NCI-H1694 treated with DMSO at 0.1 percent for 48 hours (cell line): ENCODE measurements around the gene CD68.
"Not testable (repeated sequence)": the region's sequence is repeated elsewhere in the genome, so short reads cannot be mapped to it uniquely, and the experiment has no call there.

Experiments
- DNase-seq: peaks from one replicate; lab custom pipeline; 2025; lab: John Stamatoyannopoulos, UW

The CD68 gene

GRCh38 chr17:7613769-7614424, 34.5 kb downstream of the CD68 start:
- no peak for DNase-seq

- DNase-seq: peak; percentile 100
Observed at GRCh38 chr17:7614425-7615264, 35.2 kb downstream of the CD68 start, which contains the start of gene FXR2. TSS of gene FXR2 (minus strand) at chr17:7614897. CDS start at chr17:7614532, 365 bp downstream.

GRCh38 chr17:7615265-7615747, 35.9 kb downstream of the CD68 start:
- DNase-seq: no peak

GRCh38 chr17:7618608-7619007, 39.2 kb downstream of the CD68 start:
- DNase-seq: no peak

GRCh38 chr17:7620835-7621234, 41.4 kb downstream of the CD68 start:
- DNase-seq: no peak

DNA sequence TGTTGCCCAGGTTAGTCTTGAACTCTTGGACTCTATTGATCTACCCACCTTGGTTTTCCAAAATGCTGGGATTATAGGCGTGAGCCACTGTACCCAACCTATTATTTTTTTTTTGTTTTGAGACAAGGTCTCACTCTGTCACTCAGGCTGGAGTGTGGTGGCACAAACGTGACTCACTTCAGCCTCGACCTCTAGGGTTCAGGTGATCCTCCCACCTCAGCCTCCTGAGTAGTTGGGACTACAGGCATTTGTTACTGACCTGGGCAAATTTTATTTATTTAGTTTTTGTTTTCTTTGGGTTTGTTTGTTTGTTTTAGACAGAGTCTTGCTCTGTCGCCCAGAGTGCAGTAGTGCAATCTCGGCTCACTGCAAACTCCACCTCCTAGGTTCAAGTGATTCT, 44.2 kb downstream of the CD68 start:
- DNase-seq: no peak

GRCh38 chr17:7625749-7626148, 46.3 kb downstream of the CD68 start:
- DNase-seq: not testable (repeated sequence)

DNA sequence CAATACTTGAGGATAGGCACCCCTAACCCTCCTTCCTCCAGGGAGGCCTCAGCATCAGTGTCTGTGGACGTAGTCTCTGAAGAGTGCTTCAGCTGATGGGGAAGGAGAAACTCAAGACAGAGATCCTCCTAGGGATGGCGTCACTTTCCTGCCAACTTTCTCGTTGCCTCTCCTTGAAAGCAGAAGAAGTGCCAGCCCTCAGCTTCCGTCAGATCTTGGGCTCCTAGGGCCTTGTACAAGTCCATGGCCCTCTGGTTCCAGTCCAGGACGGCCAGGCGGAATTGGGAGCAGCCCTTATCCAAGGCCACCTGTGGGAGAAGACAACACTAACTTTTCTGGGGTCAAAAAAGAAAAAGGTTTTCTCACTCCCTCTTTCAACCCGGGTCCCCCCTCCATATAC, 46.9 kb downstream of the CD68 start:
- no peak for DNase-seq

GRCh38 chr17:7626956-7627249, 47.5 kb downstream of the CD68 start:
- no peak for DNase-seq

DNA sequence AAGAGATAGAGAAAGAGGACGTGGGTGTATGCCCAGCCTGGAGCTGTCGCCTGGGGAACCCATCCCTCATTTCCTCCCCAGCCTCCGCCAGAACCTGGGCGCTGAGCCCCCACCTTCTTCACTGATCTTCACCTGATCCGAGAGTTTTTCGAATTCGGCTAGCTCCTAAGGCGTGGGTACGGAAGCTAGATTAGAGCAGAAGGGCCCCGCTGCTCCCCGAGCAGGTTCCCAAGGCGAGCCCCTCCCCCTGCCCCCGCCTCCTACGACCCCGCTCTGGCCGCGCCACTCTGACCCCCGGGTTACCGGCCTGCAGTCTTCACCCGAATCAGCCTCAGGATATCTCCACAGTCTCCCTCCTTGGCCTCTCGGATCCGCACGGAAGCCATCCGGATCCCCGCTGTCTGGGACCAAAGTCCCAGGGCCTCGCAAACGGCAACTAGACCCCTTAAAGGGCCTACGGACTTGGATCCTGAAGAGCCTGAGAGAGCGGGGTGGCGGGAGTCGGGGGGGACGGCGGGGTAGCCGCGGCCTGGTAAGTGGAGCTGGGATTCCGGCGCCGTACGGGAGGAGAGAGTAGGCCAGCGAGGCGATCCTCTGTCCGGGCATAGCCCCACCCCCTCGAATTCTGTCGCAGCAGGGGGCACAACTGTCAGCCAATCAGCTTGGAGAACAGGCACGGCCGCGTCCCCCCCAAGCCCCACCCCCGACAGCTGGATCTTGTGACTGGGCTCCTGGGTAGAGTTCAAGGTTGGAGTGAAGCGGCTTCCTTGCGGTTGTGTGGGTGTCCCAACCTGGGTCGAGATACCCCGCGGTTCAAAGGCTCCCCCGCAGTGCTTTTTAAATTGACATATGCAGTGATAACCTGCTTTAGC, 48.0 kb downstream of the CD68 start, which contains the start of gene SAT2:
SAT2 (minus strand) TSS at position 572 of the 872 bp plus-strand sequence; CDS start at position 386, 186 bp downstream.
- peak; percentile 88 for DNase-seq

DNA sequence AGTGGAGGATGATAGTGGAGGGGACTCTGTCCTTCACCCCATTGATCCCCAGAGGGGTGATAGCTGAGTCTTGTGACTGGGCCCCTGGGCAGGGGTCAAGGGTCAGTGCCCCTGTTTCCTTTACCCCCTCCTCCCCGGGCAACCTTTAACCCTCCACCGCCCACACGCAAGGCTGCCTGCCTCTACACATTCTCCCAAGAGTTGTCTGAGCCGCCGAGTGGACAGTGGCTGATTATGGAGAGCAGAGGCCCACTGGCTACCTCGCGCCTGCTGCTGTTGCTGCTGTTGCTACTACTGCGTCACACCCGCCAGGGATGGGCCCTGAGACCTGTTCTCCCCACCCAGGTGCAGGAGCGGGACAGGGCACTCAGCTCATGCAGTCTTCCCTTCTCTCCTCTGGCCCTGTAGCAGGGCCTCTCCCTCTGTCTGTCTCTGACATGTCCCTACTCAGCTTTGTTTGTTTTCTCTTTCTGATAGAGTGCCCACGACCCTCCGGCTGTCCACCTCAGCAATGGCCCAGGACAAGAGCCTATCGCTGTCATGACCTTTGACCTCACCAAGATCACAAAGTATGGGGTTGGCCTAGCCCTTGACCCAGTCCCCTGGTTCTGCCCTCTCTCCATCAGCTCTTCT, 50.6 kb downstream of the CD68 start, which contains the start of gene SHBG:
SHBG (plus strand) TSS at position 197 of the 633 bp plus-strand sequence; CDS start at position 235, 38 bp downstream.
- no peak for DNase-seq
